C4-2B (cell line): ENCODE measurements around the gene CRYBB2.

Source experiments
- CTCF ChIP-seq: fragments of 450-650 bp; conservative IDR thresholded peaks from 2 replicates; pipeline ENCODE4 v1.5.1; 2017; ENCODE audit warnings: mild to moderate bottlenecking
- ZFX ChIP-seq: fragments of 450-650 bp; IDR thresholded peaks from 2 replicates; pipeline ENCODE4 v1.6.1; 2017

GRCh38 chr22:25216230-25216629 is 3.2 kb upstream of the CRYBB2 start:
- TF ChIP-seq CTCF (no peak), ZFX (no peak)
